Activated naive CD4-positive, alpha-beta T cell treated with anti-CD3 and anti-CD28 coated beads, Interleukin-2, amount 10 ng/mL, durations not matched to agents 7 days and 5 days (primary cell): ENCODE results near the gene CTIF.

Source experiments
- CTCF ChIA-PET: fragments of 350-600 bp; sonication (Branson Sonifier 250); formaldehyde crosslinking; loops from one replicate; lab custom pipeline; 2021; ENCODE audit warnings: antibody characterized with exemption; lab: Charles Lee
- DNase-seq: peaks from one replicate; pipeline ENCODE4 v3.0.0-alpha.2; 2020
- H3K27ac Mint-ChIP-seq: one replicate; pipeline ENCODE4 v1.8.0; 2021; ENCODE audit warnings: mild to moderate bottlenecking, moderate library complexity, mixed read lengths
- H3K27me3 Mint-ChIP-seq: one replicate; pipeline ENCODE4 v1.8.0; 2021; ENCODE audit warnings: mild to moderate bottlenecking, mixed read lengths
- H3K36me3 Mint-ChIP-seq: one replicate; pipeline ENCODE4 v1.8.0; 2021; ENCODE audit warnings: mixed read lengths
- H3K4me1 Mint-ChIP-seq: one replicate; pipeline ENCODE4 v1.8.0; 2021; ENCODE audit warnings: mixed read lengths
- H3K4me3 Mint-ChIP-seq: one replicate; pipeline ENCODE4 v1.8.0; 2021; ENCODE audit warnings: mild to moderate bottlenecking, moderate library complexity, mixed read lengths
- H3K9me3 Mint-ChIP-seq: one replicate; pipeline ENCODE4 v1.8.0; 2021; ENCODE audit warnings: mixed read lengths

The CTIF gene

DNA sequence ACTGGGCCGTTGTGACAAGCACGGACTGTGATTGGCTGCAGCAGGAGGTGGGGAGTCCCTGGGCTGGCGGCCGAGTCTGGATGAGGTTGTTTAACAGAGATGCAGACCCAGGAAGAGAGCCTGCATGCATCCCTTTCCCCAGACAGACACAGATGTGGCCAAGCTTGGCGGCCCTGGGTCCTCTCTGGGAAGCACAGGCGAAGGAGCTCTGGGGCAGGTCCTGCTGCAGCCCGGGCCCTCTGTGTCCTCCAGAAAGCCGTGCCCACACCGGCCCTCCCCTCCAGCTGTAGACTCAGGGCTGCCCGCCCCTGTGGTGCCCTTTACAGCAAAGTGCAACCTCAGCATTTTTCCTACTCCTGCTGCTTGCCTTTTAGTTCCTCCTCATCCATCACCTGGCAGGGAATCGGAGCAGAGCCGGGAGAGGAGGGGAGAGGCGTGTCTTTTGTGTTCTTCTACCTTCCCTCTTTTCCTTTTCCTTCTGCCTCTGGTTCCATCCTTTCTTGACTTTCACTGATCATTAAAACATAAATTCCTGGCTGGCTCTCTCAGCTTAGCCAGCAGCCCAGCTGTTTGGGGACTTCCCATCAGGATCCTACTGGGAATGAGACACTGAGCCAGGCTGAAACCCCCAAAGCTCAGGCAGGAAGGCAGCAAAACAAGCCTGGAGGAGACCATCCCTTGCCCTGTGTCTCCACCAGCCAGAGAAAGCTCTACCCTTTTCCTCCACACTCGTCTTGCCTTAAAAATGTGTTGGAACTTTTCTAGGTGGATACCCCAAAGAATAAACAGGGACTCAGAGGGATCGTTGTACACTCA is 75.0 kb downstream of the CTIF start:
- DNase-seq: no peak

DNA sequence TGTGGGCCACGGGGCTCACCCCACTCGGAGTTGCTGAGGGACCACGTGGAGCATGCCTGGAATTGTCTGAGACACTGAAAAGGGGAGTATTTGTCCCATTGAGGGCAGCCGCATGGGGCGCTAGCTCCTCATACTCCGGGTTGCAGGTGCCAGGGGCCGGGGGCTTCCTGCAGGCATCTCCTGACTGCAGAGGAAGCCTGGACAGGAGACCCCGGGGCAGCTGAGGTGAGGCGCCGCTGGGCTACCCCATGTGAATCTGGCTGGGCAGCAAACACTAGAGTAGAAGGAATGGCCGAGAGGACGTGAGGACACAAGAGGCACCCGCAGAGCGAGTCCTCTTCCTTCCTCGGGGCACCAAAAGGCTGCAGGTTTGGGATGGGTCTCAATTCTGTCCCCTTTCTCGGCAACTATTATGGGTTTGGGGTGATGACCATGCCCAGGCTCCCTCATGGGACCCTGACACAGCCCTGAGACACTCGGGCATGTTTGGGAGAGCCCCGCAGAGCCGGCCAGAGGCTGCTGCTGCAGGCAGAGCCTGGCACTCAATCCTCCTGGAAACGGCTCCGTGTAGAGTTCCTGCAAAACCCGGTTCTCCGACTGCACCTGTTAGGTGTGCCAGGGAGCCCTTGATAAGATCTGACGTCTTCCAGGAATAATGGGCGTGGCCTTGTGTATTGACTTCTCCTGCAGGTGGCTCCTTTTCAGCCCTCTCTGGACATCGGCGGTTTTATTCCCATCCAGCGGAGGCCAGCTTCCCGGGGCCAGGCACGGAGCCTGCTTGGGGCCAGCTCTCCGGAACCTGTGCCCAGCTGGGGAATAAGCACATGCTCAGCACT is 77.0 kb downstream of the CTIF start:
- CTCF ChIA-PET: no interaction called here
- Mint-ChIP-seq H3K4me3 (no peak overlapping the region), H3K27ac (no peak overlapping the region), H3K9me3 (no peaks in the 10 kb centered on the region), H3K27me3 (no peaks in the 10 kb centered on the region), H3K36me3 (no peaks in the 10 kb centered on the region), H3K4me1 (no peaks in the 10 kb centered on the region)
- DNase-seq: no peak

More for the DNA sequence above, 75.0 kb downstream of the CTIF start:
- no peaks in the 10 kb centered on the region for H3K4me1 Mint-ChIP-seq
- no peak overlapping the region for H3K4me3 Mint-ChIP-seq
- H3K36me3 Mint-ChIP-seq: no peaks in the 10 kb centered on the region
- CTCF ChIA-PET: no interaction called here
- H3K27ac Mint-ChIP-seq: no peak overlapping the region
- no peaks in the 10 kb centered on the region for H3K27me3 Mint-ChIP-seq
- H3K9me3 Mint-ChIP-seq: no peaks in the 10 kb centered on the region

DNA sequence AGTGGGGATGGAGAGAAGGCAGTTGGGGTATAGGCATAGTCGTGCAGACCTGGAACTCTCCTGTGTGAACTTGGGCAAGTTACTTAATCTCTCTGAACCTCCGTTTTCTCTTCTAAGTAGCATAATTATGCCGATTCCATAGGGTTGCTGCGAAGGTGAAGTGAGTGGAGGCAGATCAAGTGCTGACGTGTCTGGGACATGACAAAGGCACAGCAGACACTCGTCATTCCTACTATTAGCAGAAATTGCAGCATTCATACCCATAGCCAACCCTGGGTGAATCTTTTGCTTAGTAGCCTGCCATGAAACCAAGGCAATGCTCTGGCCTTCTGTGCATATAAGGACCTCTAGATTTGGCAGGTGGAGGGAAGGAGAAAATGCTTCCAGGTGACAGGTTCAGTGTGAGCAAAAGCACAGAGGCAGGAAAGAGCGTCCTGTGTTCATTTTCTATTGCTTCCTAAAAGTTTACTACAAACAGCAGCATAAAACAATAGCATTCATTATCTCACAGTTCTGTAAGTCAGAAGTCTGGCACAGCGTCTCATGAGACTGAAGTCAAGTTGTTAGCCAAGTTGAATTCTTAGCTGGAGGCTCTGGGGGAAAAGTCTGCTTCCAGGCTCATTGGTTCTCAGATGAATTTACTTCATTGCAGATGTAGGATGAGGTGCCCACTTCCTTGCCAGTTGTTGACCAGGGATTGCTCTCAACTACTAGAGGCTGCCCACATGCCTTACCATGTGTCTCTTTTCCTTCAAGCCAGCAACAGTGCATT is 77.8 kb downstream of the CTIF start:
- CTCF ChIA-PET: no interaction called here
- Mint-ChIP-seq H3K9me3 (no peaks in the 10 kb centered on the region), H3K36me3 (no peaks in the 10 kb centered on the region), H3K27me3 (peaks cover 4% of the 10 kb centered on the region), H3K27ac (no peak overlapping the region), H3K4me3 (no peak overlapping the region), H3K4me1 (no peaks in the 10 kb centered on the region)
- DNase-seq: no peak

DNA sequence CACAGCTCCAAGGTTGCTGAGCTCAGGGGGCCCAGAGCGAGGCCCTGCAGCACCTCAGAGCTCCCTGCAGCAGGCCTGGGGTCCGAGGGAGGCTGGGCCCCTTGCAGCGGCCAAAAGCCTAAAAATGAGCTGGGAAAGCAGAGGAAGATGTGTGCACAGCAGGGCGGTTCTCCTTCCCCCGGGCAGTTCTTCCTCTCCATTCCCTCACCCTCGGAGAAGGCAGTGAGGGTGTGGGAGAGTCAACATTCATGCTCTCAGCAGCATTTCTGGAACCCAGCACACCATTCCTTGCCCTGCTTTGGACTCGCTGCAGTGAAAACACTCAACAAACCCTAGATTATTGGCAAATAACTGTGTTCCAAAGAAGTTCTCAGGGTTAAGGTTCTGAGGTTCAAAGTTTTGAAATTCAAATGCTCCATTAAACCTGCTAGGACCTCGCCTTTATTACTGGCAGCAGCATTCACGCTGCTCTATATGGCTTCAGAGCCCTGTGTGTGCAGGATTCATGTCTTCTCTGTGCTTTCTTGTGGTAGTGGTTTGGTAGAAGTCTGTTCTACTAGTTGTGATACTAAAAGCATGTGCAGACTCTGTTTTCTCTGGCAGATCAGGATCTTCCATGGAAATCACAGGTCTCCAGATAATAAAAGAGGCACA is 79.1 kb downstream of the CTIF start:
- DNase-seq: no peak
- Mint-ChIP-seq H3K36me3 (no peaks in the 10 kb centered on the region), H3K4me1 (no peaks in the 10 kb centered on the region), H3K27me3 (peaks cover 6% of the 10 kb centered on the region), H3K9me3 (no peaks in the 10 kb centered on the region), H3K27ac (no peak overlapping the region), H3K4me3 (no peak overlapping the region)
- CTCF ChIA-PET: no interaction called here

DNA sequence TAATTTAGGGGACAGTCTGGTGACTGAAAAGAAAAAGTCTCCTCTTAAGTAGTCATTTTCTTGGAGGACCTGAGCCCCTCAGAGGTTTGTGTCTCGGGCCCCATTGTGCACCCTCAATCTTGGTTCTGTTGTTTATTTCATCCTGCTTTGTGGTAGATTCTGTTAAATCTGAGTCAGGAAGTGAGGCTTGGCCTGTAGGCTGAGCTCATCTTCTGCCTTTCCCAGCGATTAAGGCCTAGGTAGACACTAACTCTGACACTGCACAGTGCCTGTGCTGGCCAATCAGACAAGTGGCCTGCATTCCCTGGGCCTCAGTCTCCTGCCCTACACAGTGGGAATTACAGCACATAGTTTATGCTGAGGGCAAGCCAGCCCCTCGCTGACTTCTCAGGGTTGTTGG is 80.2 kb downstream of the CTIF start:
- no peaks in the 10 kb centered on the region for H3K4me1 Mint-ChIP-seq
- H3K36me3 Mint-ChIP-seq: no peaks in the 10 kb centered on the region
- H3K4me3 Mint-ChIP-seq: no peak overlapping the region
- no peaks in the 10 kb centered on the region for H3K9me3 Mint-ChIP-seq
- no peak overlapping the region for H3K27ac Mint-ChIP-seq
- peaks cover 6% of the 10 kb centered on the region for H3K27me3 Mint-ChIP-seq
- CTCF ChIA-PET: no interaction called here
- no peak for DNase-seq

DNA sequence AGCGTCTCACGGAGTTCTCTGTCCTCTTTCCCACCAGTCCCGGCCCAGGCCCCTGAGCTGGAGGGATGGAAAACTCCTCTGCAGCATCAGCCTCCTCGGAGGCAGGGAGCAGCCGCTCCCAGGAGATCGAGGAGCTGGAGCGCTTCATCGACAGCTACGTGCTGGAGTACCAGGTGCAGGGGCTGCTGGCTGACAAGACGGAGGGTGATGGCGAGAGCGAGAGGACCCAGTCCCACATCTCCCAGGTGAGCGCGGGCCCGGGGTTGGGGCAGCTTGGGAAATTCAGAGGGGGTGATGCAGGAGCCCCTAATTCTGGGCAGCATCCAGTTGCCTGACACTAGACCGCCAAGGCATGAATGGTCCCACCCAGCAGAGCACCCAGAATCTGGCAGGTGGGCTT is 80.7 kb downstream of the CTIF start:
- CTCF ChIA-PET: no interaction called here

DNA sequence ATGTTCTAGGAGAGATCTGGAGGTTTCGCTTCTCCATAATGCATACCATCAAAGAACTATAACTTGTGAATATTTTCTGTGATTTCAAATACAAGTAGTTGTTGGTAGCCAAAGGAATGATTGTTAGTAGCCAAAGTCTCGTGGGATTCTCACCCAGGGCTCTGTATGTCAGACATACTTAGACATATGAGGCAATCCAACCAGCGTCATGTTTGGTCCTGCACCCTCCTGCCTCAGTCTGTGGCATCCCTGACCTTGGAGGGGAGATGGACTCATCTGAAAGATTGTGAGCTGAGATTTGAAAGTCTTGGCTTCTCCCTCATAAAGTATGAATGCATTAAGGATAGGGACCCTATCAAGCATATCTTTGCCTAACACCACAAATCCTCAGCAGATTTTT is 81.2 kb downstream of the CTIF start:
- no peak overlapping the region for H3K27ac Mint-ChIP-seq
- CTCF ChIA-PET: no interaction called here
- no peak overlapping the region for H3K4me3 Mint-ChIP-seq
- H3K36me3 Mint-ChIP-seq: no peaks in the 10 kb centered on the region
- peaks cover 6% of the 10 kb centered on the region for H3K27me3 Mint-ChIP-seq
- H3K9me3 Mint-ChIP-seq: no peaks in the 10 kb centered on the region
- DNase-seq: no peak
- no peaks in the 10 kb centered on the region for H3K4me1 Mint-ChIP-seq

More for the DNA sequence above, 80.7 kb downstream of the CTIF start:
- no peaks in the 10 kb centered on the region for H3K4me1 Mint-ChIP-seq
- peaks cover 6% of the 10 kb centered on the region for H3K27me3 Mint-ChIP-seq
- no peaks in the 10 kb centered on the region for H3K9me3 Mint-ChIP-seq
- no peak overlapping the region for H3K27ac Mint-ChIP-seq
- no peak for DNase-seq
- no peaks in the 10 kb centered on the region for H3K36me3 Mint-ChIP-seq
- H3K4me3 Mint-ChIP-seq: no peak overlapping the region

DNA sequence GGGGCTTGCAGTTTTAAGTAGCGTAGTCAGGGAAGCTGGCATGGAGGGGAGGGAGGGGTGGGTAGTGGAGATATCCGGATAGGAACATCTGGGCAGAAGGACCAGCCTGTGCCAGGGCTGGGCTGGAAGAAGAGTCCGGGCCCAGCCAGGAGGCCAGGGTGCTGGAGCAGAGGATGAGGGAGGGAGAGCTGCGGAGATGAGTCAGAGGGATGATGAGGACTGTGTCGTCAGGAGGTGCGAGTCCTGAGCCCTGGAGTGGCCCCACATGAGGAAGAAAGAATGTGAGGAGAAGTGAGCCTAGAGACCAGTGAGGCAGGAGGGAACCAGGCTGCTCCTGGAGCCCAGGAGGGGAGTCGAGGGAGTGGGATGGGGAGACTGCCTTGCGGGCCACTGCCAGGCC is 82.4 kb downstream of the CTIF start:
- no peak for DNase-seq
- no peaks in the 10 kb centered on the region for H3K9me3 Mint-ChIP-seq
- H3K27ac Mint-ChIP-seq: no peak overlapping the region
- H3K4me3 Mint-ChIP-seq: no peak overlapping the region
- no peaks in the 10 kb centered on the region for H3K4me1 Mint-ChIP-seq
- H3K36me3 Mint-ChIP-seq: no peaks in the 10 kb centered on the region
- H3K27me3 Mint-ChIP-seq: peaks cover 6% of the 10 kb centered on the region
- CTCF ChIA-PET: no interaction called here

DNA sequence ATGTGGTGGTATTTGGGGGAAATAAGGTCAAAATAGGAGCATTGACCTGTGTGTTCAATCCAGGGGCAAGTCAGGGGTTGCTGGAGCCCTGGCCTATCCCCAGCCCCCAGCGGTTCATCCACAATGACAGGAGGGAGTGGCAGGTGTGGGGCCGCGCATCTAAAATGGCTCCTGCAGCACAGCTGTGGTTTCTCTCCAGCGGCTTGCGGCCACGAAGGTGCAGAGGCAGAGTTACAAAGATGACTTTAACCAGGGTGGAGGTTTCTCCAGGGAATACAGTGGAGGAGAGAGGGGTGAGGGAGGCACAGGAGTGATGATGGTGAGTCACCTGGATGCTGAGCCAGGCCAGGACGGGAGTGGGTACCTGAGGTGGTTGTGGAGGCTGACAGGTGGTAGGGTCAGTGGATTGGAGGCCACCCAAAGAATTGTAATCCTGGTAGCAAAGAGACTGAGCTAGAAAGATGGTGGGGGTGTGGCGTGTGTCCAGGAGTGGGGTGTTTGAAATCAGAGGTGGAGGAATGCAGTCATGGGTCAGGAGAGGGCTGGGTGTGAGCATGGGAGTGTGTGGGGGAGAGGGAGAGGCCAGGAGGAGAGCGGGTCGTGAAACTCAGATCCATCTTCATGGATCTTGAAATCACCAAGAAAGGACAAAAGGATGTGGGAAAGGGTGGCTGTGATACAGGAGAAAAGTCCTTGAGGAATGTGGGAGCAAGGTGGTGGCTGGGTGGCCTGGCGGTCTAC is 83.2 kb downstream of the CTIF start:
- peaks cover 6% of the 10 kb centered on the region for H3K27me3 Mint-ChIP-seq
- DNase-seq: no peak
- H3K27ac Mint-ChIP-seq: no peak overlapping the region
- H3K4me3 Mint-ChIP-seq: no peak overlapping the region
- CTCF ChIA-PET: no interaction called here
- no peaks in the 10 kb centered on the region for H3K4me1 Mint-ChIP-seq
- no peaks in the 10 kb centered on the region for H3K9me3 Mint-ChIP-seq
- H3K36me3 Mint-ChIP-seq: no peaks in the 10 kb centered on the region

DNA sequence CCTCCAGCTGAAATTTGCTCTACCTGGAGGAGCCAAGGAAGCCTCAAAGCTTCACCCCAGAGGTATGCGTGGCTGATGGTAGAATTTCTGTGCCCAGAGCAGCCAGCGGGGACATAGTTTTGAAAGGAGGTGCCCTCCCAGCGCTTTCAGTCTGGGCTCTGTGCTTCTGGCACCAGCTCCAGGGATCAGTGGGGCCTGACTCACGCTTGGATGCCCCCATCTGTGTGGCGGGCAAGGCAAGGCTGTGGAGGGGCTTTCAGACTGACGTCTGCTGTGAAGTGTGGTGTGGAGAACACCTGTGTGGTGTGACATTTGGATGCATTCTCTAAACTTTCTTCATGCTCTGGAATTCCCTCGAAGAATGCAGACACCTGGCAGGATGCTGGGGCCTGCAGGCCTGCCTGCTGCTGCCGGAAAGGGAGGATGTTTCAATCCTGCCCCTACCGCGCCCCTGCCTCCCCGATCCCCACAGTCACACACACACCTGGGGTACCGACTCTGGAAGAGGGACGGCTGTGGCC is 84.1 kb downstream of the CTIF start:
- H3K36me3 Mint-ChIP-seq: no peaks in the 10 kb centered on the region
- H3K9me3 Mint-ChIP-seq: no peaks in the 10 kb centered on the region
- no peaks in the 10 kb centered on the region for H3K4me1 Mint-ChIP-seq
- H3K27me3 Mint-ChIP-seq: peaks cover 6% of the 10 kb centered on the region
- no peak for DNase-seq
- no peak overlapping the region for H3K27ac Mint-ChIP-seq
- CTCF ChIA-PET: no interaction called here
- no peak overlapping the region for H3K4me3 Mint-ChIP-seq

DNA sequence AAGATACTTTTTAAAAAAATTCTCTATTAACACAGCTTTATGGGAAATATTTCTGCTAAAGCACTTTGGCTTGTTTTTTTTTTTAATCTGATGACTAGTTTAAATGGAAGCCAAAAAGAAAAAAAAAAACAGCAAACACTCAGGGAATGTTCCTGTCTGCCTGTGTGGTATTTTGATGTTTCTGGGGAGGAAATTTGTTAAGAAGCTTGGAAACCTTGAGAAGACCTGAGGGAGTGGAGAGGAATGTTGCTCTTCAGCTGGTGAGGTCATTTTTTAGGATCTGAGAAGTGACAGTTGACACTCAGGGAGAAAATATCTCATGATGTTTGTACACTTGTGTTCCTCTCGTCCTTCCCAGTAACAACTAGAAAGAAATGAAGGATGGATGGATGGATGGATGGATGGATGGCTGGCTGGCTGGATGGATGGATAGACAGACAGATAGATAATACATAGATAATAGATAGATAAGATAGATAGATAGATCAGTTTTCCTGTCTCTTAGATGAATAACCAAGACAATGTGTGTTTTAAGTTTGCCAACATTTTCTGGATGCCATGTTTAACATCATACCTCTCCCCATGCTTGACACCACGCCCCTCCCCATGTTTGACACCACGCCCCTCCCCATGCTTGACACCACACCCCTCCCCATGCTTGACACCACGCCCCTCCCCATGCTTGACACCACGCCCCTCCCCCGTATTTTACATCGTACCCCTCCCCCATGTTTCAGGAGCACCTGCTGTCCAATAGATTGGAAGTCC is 84.8 kb downstream of the CTIF start:
- Mint-ChIP-seq H3K27me3 (peaks cover 6% of the 10 kb centered on the region), H3K36me3 (no peaks in the 10 kb centered on the region), H3K9me3 (no peaks in the 10 kb centered on the region), H3K4me1 (no peaks in the 10 kb centered on the region), H3K4me3 (no peak overlapping the region), H3K27ac (no peak overlapping the region)
- DNase-seq: no peak
- CTCF ChIA-PET: no interaction called here

DNA sequence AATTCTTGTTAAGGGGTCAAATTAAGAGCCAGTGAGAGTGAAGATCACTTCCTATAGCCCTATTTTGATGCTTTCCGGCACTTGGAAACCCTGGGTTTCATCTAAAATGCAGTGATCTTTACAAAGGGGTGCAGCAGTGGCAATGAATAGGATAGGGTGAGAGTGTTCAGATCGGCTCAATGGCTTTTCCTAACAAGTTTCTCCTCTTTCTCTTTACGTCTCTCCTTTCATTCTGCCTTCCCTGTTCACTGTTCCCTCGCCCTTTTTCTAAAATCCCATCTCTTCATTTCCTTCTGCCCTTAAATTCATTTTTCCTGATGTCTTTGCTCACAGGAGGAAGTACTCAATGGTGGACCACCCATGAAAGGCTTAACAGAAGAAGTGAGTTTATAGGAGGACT is 86.0 kb downstream of the CTIF start:
- Mint-ChIP-seq H3K9me3 (no peaks in the 10 kb centered on the region), H3K4me3 (no peak overlapping the region), H3K36me3 (no peaks in the 10 kb centered on the region), H3K27ac (no peak overlapping the region), H3K4me1 (no peaks in the 10 kb centered on the region), H3K27me3 (peaks cover 6% of the 10 kb centered on the region)
- CTCF ChIA-PET: no interaction called here
- DNase-seq: no peak

DNA sequence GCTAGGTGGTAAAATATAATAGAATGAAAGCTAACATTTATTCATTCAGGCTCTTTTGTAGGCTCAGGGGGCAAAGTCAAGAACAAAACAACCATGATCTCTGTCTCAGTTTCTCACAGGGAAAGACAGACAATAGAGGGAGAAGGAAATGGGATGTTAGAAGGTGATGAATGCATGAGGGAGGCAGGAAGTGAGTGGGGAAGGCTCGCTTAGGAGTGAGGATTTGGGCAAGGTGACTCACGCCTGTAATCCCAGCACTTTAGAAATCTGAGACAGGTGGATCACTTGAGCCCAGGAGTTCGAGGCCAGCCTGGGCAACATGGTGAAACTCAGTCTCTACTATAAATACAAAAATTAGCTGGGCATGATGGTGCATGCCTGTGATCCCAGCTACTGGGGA is 88.4 kb downstream of the CTIF start:
- Mint-ChIP-seq H3K4me1 (no peaks in the 10 kb centered on the region), H3K27ac (no peak overlapping the region)
- CTCF ChIA-PET: no interaction called here

More for the DNA sequence above, 88.4 kb downstream of the CTIF start:
- no peak overlapping the region for H3K4me3 Mint-ChIP-seq
- DNase-seq: no peak
- no peaks in the 10 kb centered on the region for H3K9me3 Mint-ChIP-seq
- no peaks in the 10 kb centered on the region for H3K36me3 Mint-ChIP-seq
- peaks cover 10% of the 10 kb centered on the region for H3K27me3 Mint-ChIP-seq
